ENCODE data around the gene LTA.

LTA gene

GRCh38 chr6:31545291-31545690, 26.8 kb upstream of the LTA start:
- no peak overlapping the region for H3K4me3 ChIP-seq (ENCODE audit: low read depth, low read length)
- ChIA-PET CTCF (interaction anchor here (1.5 to 13.9 kb wide), 4 partner anchors 37 to 78 kb away, joined by 3 to 431 read pairs (median 35); partner anchors contain the start of genes LST1, LTB and NCR3), POLR2A (interaction anchor here (0.6 to 3.1 kb wide), 2 partner anchors 129 to 282 kb away, joined by 4 to 20 read pairs; partner anchors contain the start of gene HSPA1B)
- H3K36me3 ChIP-seq (ENCODE audit: control insufficient read depth in 2 of 2, insufficient read depth in 1 of 2, low read length in 2 of 2): peaks cover 16 to 32% of the 10 kb centered on the region in 2 experiments; a peak in 2 of 3 replicates
- H3K4me1 ChIP-seq (ENCODE audit: control insufficient read depth, insufficient read depth, low read length): peaks cover 2% of the 10 kb centered on the region; the same call in 1 of the 2 replicates
- H3K9me3 ChIP-seq (ENCODE audit: control insufficient read depth, insufficient read depth, low read depth, low read length): no peaks in the 10 kb centered on the region
- H3K27ac ChIP-seq (ENCODE audit: extremely low read depth, low read depth, low read length): no peak overlapping the region
- TF ChIP-seq SP2 (tag by site-specific recombination; IDR thresholded peaks at IDR 0.05) (peak; percentile 43), GFI1B (tag by site-specific recombination; IDR thresholded peaks at IDR 0.05) (no peak)

DNA sequence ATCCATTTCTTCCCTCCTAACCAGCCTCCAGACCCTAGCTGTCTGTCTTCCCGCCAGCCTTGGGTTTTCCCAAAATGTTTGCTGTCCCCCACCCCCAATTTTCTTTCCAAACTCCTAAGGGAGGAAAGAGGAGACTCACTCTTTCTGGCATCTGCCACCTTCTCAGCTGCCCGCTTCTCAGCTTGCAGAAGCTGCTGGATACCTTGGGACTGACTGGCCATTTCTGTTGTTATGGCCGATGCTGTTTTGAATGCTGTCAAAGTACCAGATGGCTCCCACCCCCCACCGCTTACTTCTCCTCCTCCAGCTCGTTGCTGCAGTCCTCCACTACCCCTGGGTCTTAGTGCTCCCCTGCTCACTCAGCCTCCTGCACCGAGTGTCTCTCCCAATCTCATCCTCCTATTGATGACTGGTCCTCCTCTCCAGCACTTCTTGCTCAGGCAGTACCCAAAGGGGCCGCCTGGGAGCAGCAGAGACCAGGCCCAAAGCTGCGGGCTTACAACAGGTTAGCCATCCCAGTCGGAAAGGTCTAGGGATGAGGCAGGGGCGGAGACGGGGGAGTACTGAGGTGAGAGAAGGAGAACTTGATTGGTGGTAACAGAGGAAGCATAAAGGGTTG, 25.6 kb upstream of the LTA start, which contains the start of gene ATP6V1G2:
ATP6V1G2 (minus strand) TSS at position 270 of the 619 bp plus-strand sequence; CDS start at position 221, 49 bp downstream.
- no peaks in the 10 kb centered on the region for H3K9me3 ChIP-seq (ENCODE audit: control insufficient read depth, insufficient read depth, low read depth, low read length)
- peaks cover 2% of the 10 kb centered on the region; the same call in 1 of the 2 replicates for H3K4me1 ChIP-seq (ENCODE audit: control insufficient read depth, insufficient read depth, low read length)
- peaks cover 18 to 34% of the 10 kb centered on the region in 2 experiments; a peak in 2 of 3 replicates for H3K36me3 ChIP-seq (ENCODE audit: control insufficient read depth in 2 of 2, insufficient read depth in 1 of 2, low read length in 2 of 2)
- ChIA-PET POLR2A (interaction anchor here (0.6 to 3.1 kb wide), 24 partner anchors 9 to 316 kb away, joined by 3 to 20 read pairs (median 4); partner anchors contain the start of genes ABHD16A, BAG6, C6orf47 and GPANK1), CTCF (interaction anchor here (0.5 to 13.9 kb wide), 34 partner anchors 10 to 696 kb away, joined by 3 to 431 read pairs (median 4); partner anchors contain the start of genes APOM, BAG6, HSPA1B and LST1)
- H3K27ac ChIP-seq (ENCODE audit: extremely low read depth, low read depth, low read length): peak within 1 kb of the TSS; percentile 50
- H3K4me3 ChIP-seq (ENCODE audit: low read depth, low read length): peak within 1 kb of the TSS; percentile 47
- TF ChIP-seq KLF9 (tag by site-specific recombination; IDR thresholded peaks at IDR 0.05; ENCODE audit: low read depth): 0 out of 2 replicates have a peak, but pooled peaks have one; percentile 12
- TF ChIP-seq ZNF692 (tag by site-specific recombination; IDR thresholded peaks at IDR 0.05): peak; percentile 10; the same call in 1 of the 2 replicates
- TF ChIP-seq ZFHX2 (tag by site-specific recombination; conservative IDR thresholded peaks at IDR 0.05): 0 out of 2 replicates have a peak, but pooled peaks have one; percentile 54
- peak; percentile 89 for TF ChIP-seq ZNF10 (tag by site-specific recombination; IDR thresholded peaks at IDR 0.05)
- TF ChIP-seq KLF10 (tag by site-specific recombination; IDR thresholded peaks at IDR 0.05): peak; percentile 37; the same call in 1 of the 2 replicates
- TF ChIP-seq ZNF501 (tag by site-specific recombination; IDR thresholded peaks at IDR 0.05): peak; percentile 49; the same call in 1 of the 2 replicates
- TF ChIP-seq ZXDB (tag by site-specific recombination; IDR thresholded peaks at IDR 0.05): no peak
- peak; percentile 26; the same call in 1 of the 2 replicates for TF ChIP-seq KLF16 (tag by site-specific recombination; IDR thresholded peaks at IDR 0.05)
- no peak for TF ChIP-seq ZNF324 (tag by site-specific recombination; IDR thresholded peaks at IDR 0.05)
- TF ChIP-seq ZNF561 (tag by site-specific recombination; IDR thresholded peaks at IDR 0.05; ENCODE audit: borderline replicate concordance): 0 out of 2 replicates have a peak, but pooled peaks have one; percentile 39
- no peak for TF ChIP-seq ZNF544 (tag by site-specific recombination; IDR thresholded peaks at IDR 0.05)
- TF ChIP-seq ZNF600 (tag by site-specific recombination; IDR thresholded peaks at IDR 0.05): peak; percentile 8; the same call in 1 of the 2 replicates
- peak; percentile 36 for TF ChIP-seq SP3 (tag by site-specific recombination; IDR thresholded peaks at IDR 0.05)
- peak; percentile 79; the same call in 1 of the 2 replicates for TF ChIP-seq ZBTB44 (tag by site-specific recombination; IDR thresholded peaks at IDR 0.05)
- TF ChIP-seq ZNF175 (tag by site-specific recombination; IDR thresholded peaks at IDR 0.05): no peak
- no peak; the same call in 1 of the 2 replicates for TF ChIP-seq ZNF394 (tag by site-specific recombination; IDR thresholded peaks at IDR 0.05; ENCODE audit: borderline replicate concordance)
- TF ChIP-seq GLIS2 (tag by site-specific recombination; IDR thresholded peaks at IDR 0.05): peak; percentile 75
- TF ChIP-seq ZBTB20 (tag by site-specific recombination; IDR thresholded peaks at IDR 0.05): peak; percentile 11; the same call in 1 of the 2 replicates
- peak; percentile 72 for TF ChIP-seq FEZF1 (tag by site-specific recombination; IDR thresholded peaks at IDR 0.05)
- no peak for TF ChIP-seq ZNF658 (tag by site-specific recombination; IDR thresholded peaks at IDR 0.05)
- TF ChIP-seq GLIS1 (tag by site-specific recombination; IDR thresholded peaks at IDR 0.05): peak; percentile 86
- peak; percentile 99 for TF ChIP-seq SCRT1 (tag by site-specific recombination; IDR thresholded peaks at IDR 0.05; ENCODE audit: borderline replicate concordance)
- TF ChIP-seq KLF8 (tag by site-specific recombination; IDR thresholded peaks at IDR 0.05): no peak; the same call in 1 of the 2 replicates
- TF ChIP-seq IKZF3 (tag by site-specific recombination; IDR thresholded peaks at IDR 0.05): peak; percentile 99
- peak; percentile 59 for TF ChIP-seq ZNF335 (tag by site-specific recombination; conservative IDR thresholded peaks at IDR 0.05)
- 0 out of 2 replicates have a peak, but pooled peaks have one; percentile 31 for TF ChIP-seq ZFP69B (tag by site-specific recombination; IDR thresholded peaks at IDR 0.05)
- TF ChIP-seq SCRT2 (tag by site-specific recombination; IDR thresholded peaks at IDR 0.05): peak; percentile 100
- TF ChIP-seq ZNF580 (tag by site-specific recombination; IDR thresholded peaks at IDR 0.05): no peak
- TF ChIP-seq, protein P1, sequence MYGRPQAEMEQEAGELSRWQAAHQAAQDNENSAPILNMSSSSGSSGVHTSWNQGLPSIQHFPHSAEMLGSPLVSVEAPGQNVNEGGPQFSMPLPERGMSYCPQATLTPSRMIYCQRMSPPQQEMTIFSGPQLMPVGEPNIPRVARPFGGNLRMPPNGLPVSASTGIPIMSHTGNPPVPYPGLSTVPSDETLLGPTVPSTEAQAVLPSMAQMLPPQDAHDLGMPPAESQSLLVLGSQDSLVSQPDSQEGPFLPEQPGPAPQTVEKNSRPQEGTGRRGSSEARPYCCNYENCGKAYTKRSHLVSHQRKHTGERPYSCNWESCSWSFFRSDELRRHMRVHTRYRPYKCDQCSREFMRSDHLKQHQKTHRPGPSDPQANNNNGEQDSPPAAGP (tag by site-specific recombination; IDR thresholded peaks at IDR 0.05): peak; percentile 59
